Effector memory CD8-positive, alpha-beta T cell (primary cell): Measurements from ENCODE around the gene OTUB2.

Source experiments
- ATAC-seq: fragments of 150-1000 bp; cut with Tn5 transposase; replicated peaks from 2 replicates; pipeline ENCODE4 v1.10.0; 2021; ENCODE audit warnings: mild to moderate bottlenecking, moderate library complexity
- DNase-seq, 3 experiments: peaks; one replicate each; pipeline ENCODE4 v3.0.0; 2021
- H3K27ac Mint-ChIP-seq, 2 donors: one replicate each; pipeline ENCODE4 v1.8.0; 2022; ENCODE audit warnings: mild to moderate bottlenecking in 2 of 2, mixed read lengths in 2 of 2, moderate library complexity in 2 of 2
- H3K27me3 Mint-ChIP-seq, 2 donors: one replicate each; pipeline ENCODE4 v1.8.0; 2022; ENCODE audit warnings: mixed read lengths in 2 of 2
- H3K36me3 Mint-ChIP-seq: one replicate; pipeline ENCODE4 v1.8.0; 2022; ENCODE audit warnings: mild to moderate bottlenecking, moderate library complexity, mixed read lengths; ENCODE audit not compliant: insufficient read depth
- H3K4me1 Mint-ChIP-seq, 2 donors: one replicate each; pipeline ENCODE4 v1.8.0; 2022; ENCODE audit warnings: low read depth in 2 of 2, mixed read lengths in 2 of 2
- H3K4me3 Mint-ChIP-seq, 2 donors: one replicate each; pipeline ENCODE4 v1.8.0; 2022; ENCODE audit warnings: mild to moderate bottlenecking in 2 of 2, mixed read lengths in 2 of 2, moderate library complexity in 2 of 2
- H3K9me3 Mint-ChIP-seq, 2 donors: one replicate each; pipeline ENCODE4 v1.8.0; 2022; ENCODE audit warnings: mixed read lengths in 2 of 2

The OTUB2 gene

DNA sequence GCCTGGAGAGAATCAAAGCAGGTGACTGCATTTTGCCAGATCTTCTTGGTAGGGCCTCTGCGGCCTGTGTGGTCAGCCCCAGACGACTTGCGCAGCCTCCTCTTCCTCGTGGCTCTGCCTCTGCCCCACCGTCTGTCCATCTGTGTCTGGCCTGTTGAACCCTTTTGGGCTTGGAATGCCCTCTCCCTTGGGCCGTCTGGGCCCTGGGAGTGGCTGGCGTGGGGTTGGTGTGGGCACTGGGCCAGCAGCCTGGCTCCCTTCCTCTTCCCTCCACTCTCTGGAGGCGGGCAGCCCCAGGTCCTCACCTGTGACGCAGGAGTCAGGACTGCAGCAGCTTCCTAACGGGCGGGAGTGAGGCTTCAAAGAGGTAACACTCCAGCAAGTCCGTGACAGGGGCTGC is 38.8 kb upstream of the OTUB2 start:
- Mint-ChIP-seq H3K9me3 (no peaks in the 10 kb centered on the region), H3K4me3 (no peak overlapping the region)
- ATAC-seq, result no peak

DNA sequence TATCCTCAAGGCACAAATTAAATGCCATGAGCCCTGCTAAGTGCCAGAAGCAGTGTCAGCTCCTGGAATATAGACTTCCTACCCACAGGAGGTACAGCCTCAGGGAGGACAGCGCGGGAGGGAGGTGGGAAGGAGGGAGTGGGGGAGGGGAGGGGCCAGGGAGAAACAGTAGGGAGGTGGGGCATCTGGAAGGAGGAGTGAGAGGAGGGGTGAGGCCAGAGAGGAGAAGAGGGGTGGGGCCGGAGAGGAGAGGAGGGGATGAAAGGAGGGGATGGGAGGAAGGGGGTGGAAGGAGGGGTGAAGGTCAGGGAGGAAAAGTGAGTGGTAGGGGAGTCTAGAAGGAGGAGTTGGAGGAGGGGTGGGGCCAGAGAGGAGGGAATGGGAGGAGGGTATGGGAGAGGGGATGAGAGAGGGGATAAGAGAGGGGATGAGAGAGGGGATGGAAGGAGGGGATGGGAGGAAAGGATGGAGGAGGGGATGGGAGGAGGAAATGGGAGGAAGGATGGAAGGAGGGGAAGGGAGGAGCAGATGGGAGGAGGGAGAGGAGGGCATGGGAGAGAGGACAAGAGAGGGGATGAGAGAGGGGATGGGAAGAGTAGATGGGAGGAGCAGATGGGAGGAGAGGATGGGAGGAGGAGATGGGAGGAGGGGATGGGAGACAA is 38.2 kb upstream of the OTUB2 start:
- Mint-ChIP-seq H3K4me3 (no peak overlapping the region), H3K36me3 (peaks cover 7% of the 10 kb centered on the region), H3K27me3 (peaks cover 0 to 8% of the 10 kb centered on the region in 2 donors), H3K4me1 (peaks cover 0 to 4% of the 10 kb centered on the region in 2 donors), H3K27ac (no peak overlapping the region), H3K9me3 (no peaks in the 10 kb centered on the region)
- ATAC-seq, result no peak
- DNase-seq, result no peak

More for the DNA sequence above, 38.8 kb upstream of the OTUB2 start:
- Mint-ChIP-seq H3K27me3 (peaks cover 0 to 8% of the 10 kb centered on the region in 2 donors), H3K36me3 (peaks cover 5% of the 10 kb centered on the region), H3K4me1 (peaks cover 0 to 4% of the 10 kb centered on the region in 2 donors), H3K27ac (no peak overlapping the region)
- DNase-seq, result no peak

DNA sequence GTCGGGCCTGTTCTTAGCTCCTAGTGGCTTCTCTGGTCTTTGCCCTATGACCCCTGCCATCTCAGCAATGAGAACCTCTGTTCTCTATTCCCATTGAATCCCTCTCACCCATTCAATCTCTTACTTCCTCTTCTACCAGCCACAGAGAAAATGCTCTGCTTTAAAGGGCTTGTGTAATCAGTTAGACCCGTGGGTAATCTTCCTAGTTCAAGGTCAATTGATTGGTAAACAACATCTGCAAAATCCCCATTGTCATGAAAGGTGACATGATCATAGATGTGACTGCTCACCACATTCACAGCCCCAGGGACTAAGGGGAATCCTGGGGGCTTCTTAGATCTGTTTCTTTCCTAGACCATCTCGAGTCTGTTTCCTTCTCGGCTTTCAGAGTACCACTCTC is 36.2 kb upstream of the OTUB2 start:
- Mint-ChIP-seq H3K27ac (no peak overlapping the region), H3K4me3 (no peak overlapping the region)

DNA sequence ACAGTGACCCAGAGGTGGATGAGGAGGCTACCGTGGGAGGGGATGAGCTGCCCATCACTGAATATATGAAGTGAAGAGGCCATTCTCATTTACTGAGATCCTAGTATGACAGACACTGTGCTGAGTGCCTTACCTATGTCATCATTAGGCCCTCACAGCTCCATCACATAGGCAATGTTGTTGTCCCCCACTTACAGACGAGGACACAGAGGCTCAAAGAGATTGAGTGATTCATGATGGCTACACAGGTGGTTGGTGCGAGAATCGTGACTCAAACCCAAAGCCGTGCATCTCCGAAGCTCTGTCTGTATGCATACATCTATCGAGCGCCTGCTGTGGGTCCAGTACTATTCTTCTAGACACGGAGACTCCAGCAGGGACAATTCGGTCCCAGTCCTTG is 34.9 kb upstream of the OTUB2 start:
- Mint-ChIP-seq H3K4me3 (no peak overlapping the region), H3K27me3 (peaks cover 0 to 7% of the 10 kb centered on the region in 2 donors), H3K36me3 (peaks cover 3% of the 10 kb centered on the region), H3K9me3 (no peaks in the 10 kb centered on the region), H3K4me1 (no peaks in the 10 kb centered on the region), H3K27ac (no peak overlapping the region)
- no peak for ATAC-seq
- no peak for DNase-seq

More for the DNA sequence above, 36.2 kb upstream of the OTUB2 start:
- Mint-ChIP-seq H3K9me3 (no peaks in the 10 kb centered on the region), H3K27me3 (peaks cover 0 to 2% of the 10 kb centered on the region in 2 donors), H3K36me3 (peaks cover 3% of the 10 kb centered on the region), H3K4me1 (no peaks in the 10 kb centered on the region)
- ATAC-seq, result no peak
- DNase-seq, result no peak

DNA sequence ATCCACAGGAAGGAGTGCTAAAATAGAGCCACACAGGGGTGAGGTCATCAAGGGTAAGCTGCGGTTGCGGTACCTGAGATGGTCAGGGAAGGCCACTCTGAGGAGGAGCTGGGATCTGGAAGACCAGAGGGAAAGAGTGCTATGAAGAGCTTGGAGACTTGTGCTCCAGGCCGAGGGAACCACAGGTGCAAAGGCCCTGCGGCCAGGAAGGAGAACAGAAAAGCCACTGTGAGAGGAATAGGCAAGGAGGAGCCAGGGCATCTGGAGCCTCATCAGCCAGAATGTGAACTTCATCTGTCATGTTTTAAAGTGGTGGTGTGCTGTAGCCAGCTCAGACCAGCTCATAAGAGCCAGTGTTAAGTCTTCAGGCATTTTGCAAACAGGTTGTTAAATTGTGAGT is 34.5 kb upstream of the OTUB2 start:
- Mint-ChIP-seq H3K27me3 (peaks cover 0 to 10% of the 10 kb centered on the region in 2 donors), H3K4me3 (no peak overlapping the region), H3K36me3 (peaks cover 3% of the 10 kb centered on the region), H3K9me3 (no peaks in the 10 kb centered on the region), H3K4me1 (no peaks in the 10 kb centered on the region), H3K27ac (no peak overlapping the region)
- DNase-seq (no peak), ATAC-seq (no peak)

DNA sequence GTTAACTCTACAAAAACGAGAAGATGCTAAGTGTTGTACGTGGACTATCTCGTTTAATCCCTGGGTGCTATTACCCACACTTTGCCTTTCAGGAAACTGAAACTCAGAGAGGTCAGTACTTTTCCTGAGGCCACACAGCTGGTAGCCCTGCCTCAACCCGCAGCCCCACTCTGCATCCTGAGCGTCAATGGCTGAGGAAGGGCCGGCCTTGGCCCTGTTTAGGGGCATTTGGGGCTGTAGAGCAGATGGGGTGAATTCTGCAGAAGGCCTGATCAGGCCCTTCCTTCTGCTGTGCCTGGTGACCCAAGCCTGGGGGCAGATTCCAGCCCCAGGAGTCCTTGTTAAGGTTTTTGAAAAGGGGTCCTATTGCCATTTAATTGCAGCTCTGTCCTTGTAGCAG is 32.8 kb upstream of the OTUB2 start:
- Mint-ChIP-seq H3K27ac (peak overlapping the region in 1 of 2 donors; percentile 38), H3K9me3 (no peaks in the 10 kb centered on the region), H3K4me1 (no peaks in the 10 kb centered on the region), H3K36me3 (peaks cover 3% of the 10 kb centered on the region), H3K4me3 (no peak overlapping the region), H3K27me3 (peaks cover 0 to 10% of the 10 kb centered on the region in 2 donors)
- DNase-seq (no peak), ATAC-seq (no peak)

DNA sequence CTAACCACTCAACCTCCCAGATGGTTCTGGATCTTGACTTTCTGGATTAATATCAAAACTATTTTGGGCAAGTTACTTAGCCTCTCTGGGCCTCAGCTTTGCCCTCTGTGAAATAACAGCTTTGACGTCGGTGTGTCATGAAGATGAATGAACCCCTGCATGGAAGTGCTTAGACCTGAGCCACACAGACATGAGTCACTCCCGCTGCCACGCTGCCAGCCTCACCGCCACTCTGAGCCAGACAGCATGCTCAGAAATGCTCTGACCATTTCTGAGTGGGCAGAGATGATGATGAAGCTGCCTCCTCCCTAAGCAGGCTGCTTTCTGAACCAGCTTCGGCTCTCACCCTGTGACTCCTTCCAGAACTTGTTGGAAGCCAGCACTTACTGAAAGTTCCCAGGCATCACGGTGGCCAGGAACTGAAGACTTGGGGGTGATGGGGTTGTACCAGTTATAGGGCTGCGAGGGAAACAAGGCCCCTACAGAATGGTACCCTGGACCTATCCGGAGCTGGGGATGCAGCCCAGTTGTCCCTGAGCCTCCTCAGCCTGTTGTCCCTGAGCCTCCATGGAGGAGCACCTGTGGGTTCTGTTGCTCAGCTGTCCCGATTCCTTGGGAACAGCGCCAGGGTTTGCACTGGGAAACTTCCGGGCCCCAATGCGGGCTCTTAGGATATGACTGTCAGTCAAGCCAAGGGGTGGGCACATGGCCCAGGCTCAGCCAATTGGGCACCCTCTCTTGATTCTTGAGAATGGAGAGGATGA is 31.0 kb upstream of the OTUB2 start:
- Mint-ChIP-seq H3K9me3 (no peaks in the 10 kb centered on the region), H3K4me1 (no peaks in the 10 kb centered on the region), H3K4me3 (no peak overlapping the region), H3K27me3 (peaks cover 0 to 10% of the 10 kb centered on the region in 2 donors), H3K27ac (peak overlapping the region in 1 of 2 donors; percentile 32), H3K36me3 (peaks cover 3% of the 10 kb centered on the region)
- ATAC-seq, result no peak
- DNase-seq, result no peak

DNA sequence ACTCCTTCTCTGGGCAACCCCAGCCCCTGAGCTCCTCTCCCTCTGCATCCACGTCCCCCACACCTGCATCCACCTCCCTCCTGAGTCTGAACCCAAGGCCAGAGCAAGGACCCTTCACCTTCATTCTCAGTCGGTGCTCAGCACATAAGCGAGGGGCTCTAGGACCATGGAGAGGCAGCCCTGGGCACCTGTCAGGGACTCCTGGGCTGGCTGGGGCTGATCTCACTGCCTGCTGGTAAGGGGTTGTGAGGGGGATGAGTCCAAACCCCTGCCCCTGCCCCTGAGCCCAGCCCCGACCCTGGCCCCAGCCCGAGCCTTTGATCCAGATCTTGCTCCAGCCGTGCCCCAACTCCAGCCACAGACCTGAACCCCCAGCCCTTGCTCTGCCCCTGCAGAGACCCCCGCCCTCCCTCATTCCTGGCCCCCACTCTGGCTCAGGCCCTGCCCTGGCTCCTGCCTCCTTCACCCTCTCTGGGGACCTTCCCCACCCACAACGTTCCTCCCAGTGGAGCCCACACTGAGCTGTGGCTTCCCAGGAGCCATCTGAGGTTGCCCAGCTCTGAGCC is 29.9 kb upstream of the OTUB2 start:
- no peaks in the 10 kb centered on the region for H3K9me3 Mint-ChIP-seq
- H3K27me3 Mint-ChIP-seq, result peaks cover 0 to 11% of the 10 kb centered on the region in 2 donors
- H3K27ac Mint-ChIP-seq, result peak overlapping the region in 1 of 2 donors; percentile 32
- H3K36me3 Mint-ChIP-seq, result peaks cover 3% of the 10 kb centered on the region
- DNase-seq (no peak), ATAC-seq (no peak)
- H3K4me1 Mint-ChIP-seq, result no peaks in the 10 kb centered on the region
- no peak overlapping the region for H3K4me3 Mint-ChIP-seq

DNA sequence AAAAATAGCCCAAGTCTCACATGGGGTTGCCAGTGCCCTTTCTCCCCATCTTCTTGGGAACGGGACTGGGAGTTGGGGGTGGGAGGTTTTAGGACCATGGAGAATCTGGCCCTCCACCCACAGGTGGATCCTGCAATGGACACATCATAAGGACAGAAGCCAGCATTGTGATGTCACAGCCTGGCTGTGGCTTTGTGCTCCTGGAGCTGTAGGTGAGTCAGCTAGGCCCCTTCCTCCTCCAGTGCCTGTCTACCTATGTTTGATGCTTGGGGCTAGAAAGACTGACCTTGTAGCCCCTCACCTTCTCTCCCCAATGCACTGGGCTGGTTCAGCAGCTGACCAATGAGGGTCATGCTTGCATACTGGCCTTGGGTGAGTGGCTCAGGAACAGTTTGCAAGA is 29.1 kb upstream of the OTUB2 start, which contains the start of gene CCDC197:
Gene CCDC197, plus strand, starts transcription at position 220 of the 400 bp plus-strand sequence. CDS start 831 bp downstream, outside the sequence.
- Mint-ChIP-seq H3K27me3 (peaks cover 0 to 19% of the 10 kb centered on the region in 2 donors), H3K36me3 (peaks cover 3% of the 10 kb centered on the region), H3K4me1 (peaks cover 6 to 8% of the 10 kb centered on the region in 2 donors), H3K4me3 (no peak within 1 kb of the TSS), H3K9me3 (no peaks in the 10 kb centered on the region), H3K27ac (peak within 1 kb of the TSS in 1 of 2 donors; percentile 32)
- DNase-seq (no peak), ATAC-seq (no peak)

DNA sequence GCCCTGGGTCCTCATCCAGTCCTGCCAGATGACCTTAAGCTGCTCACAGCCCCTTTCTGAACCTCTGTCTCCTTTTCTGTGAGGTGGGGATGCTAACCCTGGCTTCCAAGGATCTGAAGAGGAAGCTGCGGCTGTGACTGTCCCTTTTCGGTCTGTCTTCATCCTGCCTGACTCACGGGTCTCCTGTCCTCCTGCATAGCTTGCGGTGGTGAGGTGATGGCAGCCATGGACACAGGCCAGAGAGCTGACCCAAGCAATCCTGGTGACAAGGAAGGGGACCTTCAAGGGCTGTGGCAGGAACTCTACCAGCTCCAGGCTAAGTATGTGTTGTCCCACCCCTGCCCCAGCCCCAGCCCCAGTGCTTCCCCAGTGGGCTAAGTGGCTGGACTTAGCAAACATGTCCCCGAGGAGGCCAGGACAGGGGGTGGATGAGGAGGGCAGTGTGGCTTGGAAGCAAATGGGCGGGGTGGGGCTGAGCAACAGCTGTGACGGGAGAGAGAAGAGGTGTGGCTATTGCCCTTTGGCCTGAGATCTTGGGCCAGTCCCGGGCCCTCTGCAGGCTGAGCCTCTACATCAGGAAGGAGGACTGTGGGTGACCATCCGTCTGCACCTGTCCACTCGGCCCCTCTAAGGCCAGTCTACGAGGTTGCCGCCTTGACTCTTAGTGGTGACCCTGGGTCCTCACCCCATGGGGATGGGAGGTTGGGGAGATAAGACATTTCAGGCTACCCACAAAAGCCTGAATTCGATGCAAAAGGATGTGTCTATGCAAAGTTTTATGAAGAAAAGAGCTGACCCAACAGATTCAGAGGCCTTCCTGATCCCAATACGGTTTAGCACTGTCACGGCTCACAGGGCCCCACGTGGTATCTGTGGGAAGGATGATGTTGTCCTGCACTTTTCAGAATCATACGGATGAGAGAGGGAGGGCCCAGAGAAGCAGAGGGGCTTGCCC is 27.9 kb upstream of the OTUB2 start:
- Mint-ChIP-seq H3K27ac (no peak overlapping the region), H3K36me3 (no peaks in the 10 kb centered on the region), H3K27me3 (peaks cover 0 to 26% of the 10 kb centered on the region in 2 donors), H3K9me3 (no peaks in the 10 kb centered on the region), H3K4me3 (no peak overlapping the region), H3K4me1 (peaks cover 6 to 10% of the 10 kb centered on the region in 2 donors)
- DNase-seq (no peak), ATAC-seq (no peak)

DNA sequence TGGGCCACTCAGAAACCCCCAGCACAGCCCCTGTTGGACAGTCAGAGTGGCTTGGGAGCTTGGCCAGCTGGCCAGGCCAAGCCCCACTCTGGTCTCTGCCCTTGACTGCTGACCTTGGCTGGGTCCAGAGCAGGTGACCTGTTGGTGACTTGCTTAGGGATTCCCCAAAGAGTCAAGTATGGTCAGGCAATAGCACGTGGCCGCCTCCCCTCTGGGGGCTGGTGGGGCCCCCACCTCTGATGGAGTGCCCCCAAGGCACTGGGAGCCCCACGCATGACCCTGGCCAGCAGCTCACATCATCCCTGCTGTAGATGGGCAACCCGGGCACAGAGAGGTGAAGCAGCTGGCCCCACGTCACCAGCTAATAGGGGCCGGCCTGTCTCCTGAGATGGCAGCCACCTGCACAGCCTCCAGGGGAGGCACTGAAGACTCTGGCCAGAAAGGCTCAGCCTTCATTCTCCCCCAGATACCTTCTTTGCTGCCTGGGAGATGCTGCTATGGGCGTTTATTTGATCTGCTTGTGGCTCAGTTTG is 27.2 kb upstream of the OTUB2 start:
- Mint-ChIP-seq H3K27ac (no peak overlapping the region), H3K9me3 (no peaks in the 10 kb centered on the region), H3K4me1 (peaks cover 6 to 10% of the 10 kb centered on the region in 2 donors), H3K27me3 (peaks cover 0 to 33% of the 10 kb centered on the region in 2 donors), H3K4me3 (no peak overlapping the region), H3K36me3 (no peaks in the 10 kb centered on the region)
- no peak for DNase-seq
- no peak for ATAC-seq

DNA sequence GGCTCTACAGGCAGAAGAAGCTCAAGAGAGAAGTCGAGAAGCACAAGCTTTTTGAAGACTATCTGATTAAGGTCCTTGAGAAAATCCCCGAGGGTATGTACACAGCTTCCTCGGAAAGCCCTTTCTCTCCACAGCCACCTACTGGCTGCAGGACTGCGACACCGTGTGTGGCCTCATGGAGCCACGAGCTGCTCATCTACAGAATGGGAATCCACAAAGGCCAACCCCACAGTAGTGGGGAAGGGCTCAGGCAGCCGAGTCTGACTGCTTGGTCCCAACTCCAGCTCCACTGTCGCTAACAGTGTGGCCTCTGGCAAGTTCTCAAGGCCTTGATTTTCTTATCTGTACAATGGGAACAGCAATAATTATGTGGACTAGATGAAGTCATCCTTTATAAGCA is 26.6 kb upstream of the OTUB2 start:
- Mint-ChIP-seq H3K9me3 (no peaks in the 10 kb centered on the region), H3K4me3 (no peak overlapping the region), H3K27ac (no peak overlapping the region), H3K27me3 (peaks cover 0 to 40% of the 10 kb centered on the region in 2 donors), H3K4me1 (peaks cover 6 to 10% of the 10 kb centered on the region in 2 donors), H3K36me3 (no peaks in the 10 kb centered on the region)
- no peak for DNase-seq
- ATAC-seq, result no peak

DNA sequence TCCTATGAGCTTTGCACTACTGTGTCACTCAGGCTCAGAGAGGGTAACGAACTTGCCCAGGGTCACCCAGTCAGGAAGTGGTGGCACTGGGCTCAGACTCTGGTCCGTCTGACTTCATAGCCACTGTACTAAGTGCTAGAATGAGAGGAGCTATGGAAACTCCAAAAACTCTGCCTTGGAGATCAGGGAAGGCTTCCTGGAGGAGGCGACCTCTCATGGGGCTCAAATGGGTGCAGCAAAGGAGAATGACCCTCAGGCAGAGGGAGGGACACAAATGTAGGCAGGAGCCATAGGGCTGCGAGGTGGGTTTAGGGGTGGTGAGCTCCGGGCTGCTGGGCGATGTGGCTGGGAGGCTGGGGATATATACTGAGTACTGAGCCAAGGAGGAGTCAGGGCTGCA is 25.9 kb upstream of the OTUB2 start:
- H3K27ac Mint-ChIP-seq, result no peak overlapping the region
- ATAC-seq, result no peak
- H3K4me3 Mint-ChIP-seq, result no peak overlapping the region

More for the DNA sequence above, 25.9 kb upstream of the OTUB2 start:
- Mint-ChIP-seq H3K4me1 (peaks cover 6 to 10% of the 10 kb centered on the region in 2 donors), H3K27me3 (peaks cover 5 to 47% of the 10 kb centered on the region in 2 donors), H3K9me3 (no peaks in the 10 kb centered on the region), H3K36me3 (no peaks in the 10 kb centered on the region)
- DNase-seq, result no peak
